ENCODE results near the gene IMPDH2.
A peak's percentile ranks its signal among the peaks of the same experiment; 100 is the strongest.

The IMPDH2 gene

GRCh38 chr3:49028673-49029562, at the start of gene IMPDH2:
Gene IMPDH2 (minus strand): TSS chr3:49029398. CDS start chr3:49029350, 48 bp downstream.
- no peaks in the 10 kb centered on the region for H4K20me1 ChIP-seq (ENCODE audit: insufficient read depth)
- peaks cover 31% of the 10 kb centered on the region; the same call in 1 of the 2 replicates for H3K79me2 ChIP-seq (ENCODE audit: insufficient read depth, low read depth)
- TF ChIP-seq CTCF (conservative IDR thresholded peaks at IDR 0.05; ENCODE audit: low read depth, low read length) = no peak
- no peaks in the 10 kb centered on the region for H3K27me3 ChIP-seq (ENCODE audit: insufficient read depth, low read depth)
- H2AFZ ChIP-seq (ENCODE audit: low read depth) = peak within 1 kb of the TSS; percentile 34; the same call in 1 of the 2 replicates
- peak within 1 kb of the TSS; percentile 84 for H3K4me2 ChIP-seq
- no peaks in the 10 kb centered on the region for H3K36me3 ChIP-seq (ENCODE audit: insufficient read depth)
- H3K9ac ChIP-seq = peak within 1 kb of the TSS; percentile 89
- peaks cover 20% of the 10 kb centered on the region for H3K4me1 ChIP-seq (ENCODE audit: low read depth, poor library complexity, severe bottlenecking)
- H3K4me3 ChIP-seq (IDR thresholded peaks at IDR 0.05; ENCODE audit: insufficient read depth, low read depth, low read length) = no peak within 1 kb of the TSS
- peak within 1 kb of the TSS; percentile 71 for H3K27ac ChIP-seq

GRCh38 chr3:49076646-49077045, 47.4 kb upstream of the IMPDH2 start:
- Histone ChIP-seq H3K4me2 (no peak overlapping the region), H4K20me1 (ENCODE audit: insufficient read depth) (no peaks in the 10 kb centered on the region), H3K4me1 (ENCODE audit: low read depth, poor library complexity, severe bottlenecking) (peaks cover 5% of the 10 kb centered on the region), H2AFZ (ENCODE audit: low read depth) (no peak overlapping the region), H3K36me3 (ENCODE audit: insufficient read depth) (no peaks in the 10 kb centered on the region), H3K79me2 (ENCODE audit: insufficient read depth, low read depth) (peaks cover 24% of the 10 kb centered on the region; the same call in 1 of the 2 replicates), H3K4me3 (IDR thresholded peaks at IDR 0.05; ENCODE audit: insufficient read depth, low read depth, low read length) (no peak overlapping the region), H3K27ac (no peak overlapping the region), H3K27me3 (ENCODE audit: insufficient read depth, low read depth) (no peaks in the 10 kb centered on the region), H3K9ac (no peak overlapping the region)
- TF ChIP-seq CTCF (conservative IDR thresholded peaks at IDR 0.05; ENCODE audit: low read depth, low read length) = no peak

GRCh38 chr3:49076116-49076515, 46.9 kb upstream of the IMPDH2 start:
- Histone ChIP-seq H4K20me1 (ENCODE audit: insufficient read depth) (no peaks in the 10 kb centered on the region), H2AFZ (ENCODE audit: low read depth) (no peak overlapping the region), H3K4me1 (ENCODE audit: low read depth, poor library complexity, severe bottlenecking) (peaks cover 3% of the 10 kb centered on the region), H3K27ac (no peak overlapping the region), H3K4me2 (no peak overlapping the region), H3K79me2 (ENCODE audit: insufficient read depth, low read depth) (peaks cover 19% of the 10 kb centered on the region; the same call in 1 of the 2 replicates), H3K9ac (no peak overlapping the region), H3K27me3 (ENCODE audit: insufficient read depth, low read depth) (no peaks in the 10 kb centered on the region), H3K36me3 (ENCODE audit: insufficient read depth) (no peaks in the 10 kb centered on the region), H3K4me3 (IDR thresholded peaks at IDR 0.05; ENCODE audit: insufficient read depth, low read depth, low read length) (no peak overlapping the region)
- no peak for TF ChIP-seq CTCF (conservative IDR thresholded peaks at IDR 0.05; ENCODE audit: low read depth, low read length)

DNA sequence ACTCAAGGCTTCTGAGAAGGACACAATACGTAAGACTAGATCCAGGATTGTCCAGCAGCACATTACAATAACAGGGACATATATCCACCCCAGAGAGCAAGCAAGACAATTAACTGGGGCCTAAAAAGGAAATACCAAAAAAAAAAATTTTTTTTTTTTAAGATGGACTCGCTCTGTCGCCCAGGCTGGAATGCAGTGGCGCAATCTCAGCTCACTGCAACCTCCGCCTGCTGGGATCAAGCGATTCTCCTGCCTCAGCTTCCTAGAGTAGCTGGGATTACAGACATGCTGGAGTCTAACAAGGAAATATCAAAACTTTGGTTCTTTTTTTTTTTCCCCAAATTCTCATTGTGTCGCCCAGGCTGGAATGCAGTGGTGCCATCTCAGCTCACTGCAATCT, 28.8 kb upstream of the IMPDH2 start:
- H3K27me3 ChIP-seq (ENCODE audit: insufficient read depth, low read depth) = no peaks in the 10 kb centered on the region
- no peaks in the 10 kb centered on the region for H3K79me2 ChIP-seq (ENCODE audit: insufficient read depth, low read depth)
- no peak overlapping the region for H3K9ac ChIP-seq
- H3K27ac ChIP-seq = no peak overlapping the region
- no peak overlapping the region for H3K4me2 ChIP-seq
- H2AFZ ChIP-seq (ENCODE audit: low read depth) = no peak overlapping the region
- peaks cover 5% of the 10 kb centered on the region for H3K4me1 ChIP-seq (ENCODE audit: low read depth, poor library complexity, severe bottlenecking)
- TF ChIP-seq CTCF (conservative IDR thresholded peaks at IDR 0.05; ENCODE audit: low read depth, low read length) = no peak
- no peaks in the 10 kb centered on the region for H3K36me3 ChIP-seq (ENCODE audit: insufficient read depth)
- no peak overlapping the region for H3K4me3 ChIP-seq (IDR thresholded peaks at IDR 0.05; ENCODE audit: insufficient read depth, low read depth, low read length)
- no peaks in the 10 kb centered on the region for H4K20me1 ChIP-seq (ENCODE audit: insufficient read depth)

Data from KMS-11 (cell line).